H1 (cell line): ENCODE results near the gene LAMC1. TPM values are rescaled to one million over a fixed set of nuclear protein-coding genes. Genes with fewer than 3 reads are reported as not detected.

ENCODE experiments used
- CTCF ChIA-PET: fragments of 300-600 bp; sonication (Branson Sonifier 250); formaldehyde crosslinking; loops from one replicate; lab custom pipeline; 2021; ENCODE audit not compliant: partially characterized antibody; lab: Charles Lee
- POLR2A ChIA-PET: fragments of 300-600 bp; sonication (Branson Sonifier 250); formaldehyde crosslinking; loops from one replicate; lab custom pipeline; 2021; ENCODE audit warnings: inconsistent platforms; ENCODE audit not compliant: partially characterized antibody; lab: Charles Lee
- DNase-seq, 2 experiments: peaks; one replicate each; pipeline versions ENCODE4 v3.0.0 to v3.0.0-alpha.2; 2010 to 2022; ENCODE audit warnings: low spot score in 2 of 2, low read depth in 1 of 2, mixed read lengths in 1 of 2
- FAIRE-seq: peaks from 2 replicates; lab custom pipeline; 2011; peaks lifted over from hg19 to GRCh38; lab: Jason Lieb, UNC
- H2AFZ ChIP-seq: 2 replicates; pipeline ENCODE4 v1.8.1; 2012; ENCODE audit warnings: low read length, inconsistent platforms
- H2AK5ac ChIP-seq: 2 replicates; pipeline ENCODE4 v1.6.1; 2013; ENCODE audit warnings: low read depth, low read length
- H2BK120ac ChIP-seq: replicated peaks from 2 replicates; pipeline ENCODE3; 2013; ENCODE audit warnings: low read depth, low read length, inconsistent platforms
- H2BK12ac ChIP-seq: 2 replicates; pipeline ENCODE4 v1.6.1; 2013; ENCODE audit warnings: low read depth, low read length
- H2BK15ac ChIP-seq: 2 replicates; pipeline ENCODE4 v1.6.1; 2013; ENCODE audit warnings: low read length
- H2BK20ac ChIP-seq: 2 replicates; pipeline ENCODE4 v1.6.1; 2013; ENCODE audit warnings: low read length
- H2BK5ac ChIP-seq: 2 replicates; pipeline ENCODE4 v1.6.1; 2013; ENCODE audit warnings: low read depth, low read length
- H3K14ac ChIP-seq: 2 replicates; pipeline ENCODE4 v1.6.1; 2013; ENCODE audit warnings: inconsistent platforms; ENCODE audit not compliant: insufficient read length
- H3K18ac ChIP-seq: 2 replicates; pipeline ENCODE4 v1.6.1; 2013; ENCODE audit warnings: low read length; ENCODE audit errors: extremely low read depth
- H3K23ac ChIP-seq: 2 replicates; pipeline ENCODE4 v1.6.1; 2013; ENCODE audit warnings: inconsistent platforms; ENCODE audit not compliant: insufficient read length
- H3K23me2 ChIP-seq: 2 replicates; pipeline ENCODE4 v1.6.1; 2013; ENCODE audit warnings: low read depth, low read length
- H3K27ac ChIP-seq: 2 replicates; pipeline ENCODE4 v1.6.1; 2011; ENCODE audit warnings: low read depth, low read length, inconsistent platforms
- H3K27me3 ChIP-seq, 4 experiments: replicated peaks in 1 of 4; 1 replicate in 1 of 4; 2 replicates in 3 of 4; pipeline versions ENCODE4 v1.6.1 to v1.8.1; 2011 to 2013; ENCODE audit warnings: low read length in 3 of 4, mild to moderate bottlenecking in 3 of 4, inconsistent platforms in 2 of 4, mixed read lengths in 2 of 4, moderate library complexity in 1 of 4; ENCODE audit not compliant: control insufficient read depth in 3 of 4, insufficient read depth in 3 of 4; ENCODE audit errors: extremely low read depth in 1 of 4
- H3K36me3 ChIP-seq, 4 experiments: 2 replicates each; pipeline versions ENCODE4 v1.6.1 to v1.8.1; 2011 to 2013; ENCODE audit warnings: mild to moderate bottlenecking in 4 of 4, low read length in 3 of 4, moderate library complexity in 2 of 4, control low read depth in 1 of 4, inconsistent platforms in 1 of 4; ENCODE audit not compliant: insufficient read depth in 4 of 4, control insufficient read depth in 2 of 4
- H3K4ac ChIP-seq: replicated peaks from 2 replicates; pipeline ENCODE3; 2013; ENCODE audit warnings: low read length, low read depth, mixed read lengths, inconsistent platforms; ENCODE audit not compliant: insufficient read length
- H3K4me1 ChIP-seq, 4 experiments: replicated peaks in 1 of 4; 1 replicate in 1 of 4; 2 replicates in 3 of 4; pipeline versions ENCODE4 v1.6.1 to v1.8.1; 2011 to 2013; ENCODE audit warnings: low read length in 3 of 4, inconsistent platforms in 2 of 4, mixed read lengths in 1 of 4; ENCODE audit not compliant: insufficient read depth in 4 of 4, control insufficient read depth in 3 of 4
- H3K4me2 ChIP-seq, 2 experiments: 2 replicates each; pipeline versions ENCODE4 v1.6.1 to v1.8.1; 2011 to 2013; ENCODE audit warnings: low read depth in 2 of 2, low read length in 2 of 2, control low read depth in 1 of 2, inconsistent platforms in 1 of 2, mild to moderate bottlenecking in 1 of 2; ENCODE audit not compliant: insufficient read depth in 1 of 2
- H3K4me3 ChIP-seq, 4 experiments: fragments of 200-600, 300-600 bp in 1 of 4; sonication (generic), shearing (Covaris generic), sonication (Bioruptor Twin) in 1 of 4; 2 replicates each; pipeline versions ENCODE4 v1.5.1 to v1.8.1; 2011 to 2016; ENCODE audit warnings: low read length in 4 of 4, low read depth in 3 of 4, control low read depth in 2 of 4, inconsistent platforms in 2 of 4, mild to moderate bottlenecking in 2 of 4, mixed read lengths in 1 of 4, moderate library complexity in 1 of 4; ENCODE audit not compliant: insufficient read depth in 2 of 4; ENCODE audit errors: extremely low read depth in 1 of 4
- H3K56ac ChIP-seq: replicated peaks from 2 replicates; pipeline ENCODE3; 2013; ENCODE audit warnings: low read depth, mild to moderate bottlenecking, mixed read lengths, low read length, inconsistent platforms; ENCODE audit not compliant: insufficient read length
- H3K79me1 ChIP-seq: 2 replicates; pipeline ENCODE4 v1.6.1; 2013; ENCODE audit warnings: low read depth, low read length, control low read depth
- H3K79me2 ChIP-seq, 2 experiments: 2 replicates each; pipeline versions ENCODE4 v1.6.1 to v1.8.1; 2012 to 2013; ENCODE audit warnings: low read length in 2 of 2, mild to moderate bottlenecking in 2 of 2, inconsistent platforms in 1 of 2; ENCODE audit not compliant: insufficient read depth in 2 of 2, control insufficient read depth in 1 of 2
- H3K9ac ChIP-seq, 4 experiments: replicated peaks in 1 of 4; 1 replicate in 1 of 4; 2 replicates in 3 of 4; pipeline versions ENCODE4 v1.6.1 to v1.8.1; 2011 to 2013; ENCODE audit warnings: low read depth in 3 of 4, low read length in 3 of 4, control low read depth in 2 of 4, mild to moderate bottlenecking in 2 of 4, moderate library complexity in 2 of 4, inconsistent platforms in 1 of 4; ENCODE audit errors: extremely low read depth in 1 of 4
- H3K9me3 ChIP-seq, 2 experiments: 2 replicates each; pipeline versions ENCODE4 v1.6.1 to v1.8.1; 2012 to 2013; ENCODE audit warnings: mild to moderate bottlenecking in 2 of 2, moderate library complexity in 2 of 2, control low read depth in 1 of 2, inconsistent platforms in 1 of 2, low read depth in 1 of 2, low read length in 1 of 2, mixed read lengths in 1 of 2; ENCODE audit not compliant: insufficient read depth in 2 of 2
- H4K20me1 ChIP-seq, 2 experiments: replicated peaks in 1 of 2; 2 replicates each; pipeline versions ENCODE3 to v1.8.1; 2011 to 2013; ENCODE audit warnings: inconsistent platforms in 2 of 2, low read length in 2 of 2, mild to moderate bottlenecking in 1 of 2; ENCODE audit not compliant: insufficient read depth in 2 of 2, control insufficient read depth in 1 of 2
- H4K5ac ChIP-seq: 2 replicates; pipeline ENCODE4 v1.6.1; 2013; ENCODE audit warnings: low read length, low read depth, mixed read lengths, inconsistent platforms; ENCODE audit not compliant: insufficient read length
- H4K8ac ChIP-seq: 2 replicates; pipeline ENCODE4 v1.8.0; 2013; ENCODE audit warnings: mild to moderate bottlenecking, moderate library complexity, low read length, inconsistent platforms; ENCODE audit not compliant: insufficient read depth; ENCODE audit errors: extremely low read depth
- H4K91ac ChIP-seq: replicated peaks from 2 replicates; pipeline ENCODE3; 2013; ENCODE audit warnings: low read length, mixed read lengths, inconsistent platforms; ENCODE audit not compliant: insufficient read length
- CEBPB ChIP-seq: IDR thresholded peaks from 2 replicates; pipeline ENCODE4 v1.6.1; 2012; ENCODE audit warnings: low read depth, low read length
- CHD2 ChIP-seq: IDR thresholded peaks from 2 replicates; pipeline ENCODE4 v1.6.1; 2012; ENCODE audit warnings: low read length, improper control_type of control experiment
- CREB1 ChIP-seq: IDR thresholded peaks from 2 replicates; pipeline ENCODE4 v1.6.1; 2012; ENCODE audit warnings: inconsistent platforms
- HDAC6 ChIP-seq: IDR thresholded peaks from one replicate; pipeline ENCODE4 v1.7.1; 2012; ENCODE audit warnings: low read depth, mild to moderate bottlenecking, inconsistent platforms, low read length, moderate library complexity
- JUND ChIP-seq: IDR thresholded peaks from 2 replicates; pipeline ENCODE4 v1.6.1; 2011; ENCODE audit warnings: mild to moderate bottlenecking, improper control_type of control experiment, low read length
- MAX ChIP-seq: IDR thresholded peaks from 2 replicates; pipeline ENCODE4 v1.6.1; 2012; ENCODE audit warnings: inconsistent platforms
- NRF1 ChIP-seq: IDR thresholded peaks from 2 replicates; pipeline ENCODE4 v1.6.1; 2011; ENCODE audit warnings: mild to moderate bottlenecking, low read depth, low read length, improper control_type of control experiment
- RAD21 ChIP-seq, 2 experiments: IDR thresholded peaks in 1 of 2; conservative IDR thresholded peaks in 1 of 2; 2 replicates each; pipeline ENCODE4 v1.6.1; 2011; ENCODE audit warnings: low read depth in 2 of 2, low read length in 2 of 2, improper control_type of control experiment in 1 of 2, inconsistent platforms in 1 of 2, mild to moderate bottlenecking in 1 of 2, moderate library complexity in 1 of 2
- RBBP5 ChIP-seq: IDR thresholded peaks from 2 replicates; pipeline ENCODE4 v1.7.1; 2012; ENCODE audit warnings: low read depth, mild to moderate bottlenecking, inconsistent platforms, low read length, moderate library complexity, borderline replicate concordance
- SIX5 ChIP-seq: IDR thresholded peaks from 2 replicates; pipeline ENCODE4 v1.6.1; 2011; ENCODE audit warnings: mild to moderate bottlenecking, low read depth, low read length
- TCF12 ChIP-seq: IDR thresholded peaks from 2 replicates; pipeline ENCODE4 v1.6.1; 2011; ENCODE audit warnings: low read depth, mild to moderate bottlenecking, low read length
- polyA plus RNA-seq, 7 experiments: library from polyadenylated mRNA; depleted of rRNA in 3 of 7; stranded (reverse) in 5 of 7; unstranded in 2 of 7; fragments of >200 nt in 5 of 7; fragments of 200-250 nt in 2 of 7; gene quantifications; 1 replicate in 5 of 7; 2 replicates in 1 of 7; 4 replicates in 1 of 7; pipeline versions ENCODE4 v1.2.1 to v1.2.3, GENCODE V29; 2011 to 2013; ENCODE audit warnings: missing spikeins in 2 of 7, mixed read lengths in 2 of 7
- total RNA-seq: library from RNA; stranded (reverse); fragmentation: NEBNext Ultra II Directional; extraction: Animal tissue kit (Norgen Biotek cat#: 25700); gene quantifications from 2 replicates; pipeline ENCODE4 v1.2.1, GENCODE V29; 2021

Gene LAMC1
- total and polyA plus RNA-seq, 2 of the 8 experiments (the other 6 are each of a cell fraction or from before 2014, with no cell fraction given): 47.6 to 90.3 TPM

DNA sequence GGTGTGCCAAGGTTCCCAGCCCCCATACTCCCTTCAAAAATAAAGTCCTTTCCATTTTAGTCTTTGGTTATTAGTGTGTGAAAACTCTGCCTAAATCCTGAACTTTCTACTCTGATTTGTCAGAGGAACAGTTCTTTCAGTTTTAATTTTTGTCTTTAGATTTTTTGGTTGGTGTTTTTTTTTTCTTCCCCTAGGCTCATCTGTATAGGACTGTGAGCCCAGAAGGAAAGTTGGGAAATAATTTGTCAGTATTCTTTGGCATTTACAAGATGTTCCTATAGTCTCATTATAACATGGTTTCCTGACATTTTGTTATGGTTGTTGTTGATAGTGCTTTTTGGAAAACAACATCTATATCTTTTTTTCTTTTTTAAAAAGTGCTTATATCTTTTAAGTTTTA, 38.0 kb downstream of the LAMC1 start:
- ChIA-PET POLR2A (no interaction called here), CTCF (no interaction called here)
- Histone ChIP-seq H4K8ac (no peak overlapping the region), H3K9me3 (no peaks in the 10 kb centered on the region), H2BK15ac (no peak overlapping the region), H2BK120ac (no peak overlapping the region), H3K4me2 (no peak overlapping the region), H3K4me3 (no peak overlapping the region), H4K20me1 (peaks cover 0 to 1% of the 10 kb centered on the region in 2 experiments), H3K23me2 (no peaks in the 10 kb centered on the region), H2BK12ac (no peak overlapping the region), H3K56ac (no peak overlapping the region), H3K79me2 (peaks cover 0 to 51% of the 10 kb centered on the region in 2 experiments; a peak in 2 of 4 replicates), H3K27ac (no peak overlapping the region), H3K14ac (no peak overlapping the region), H3K4me1 (no peaks in the 10 kb centered on the region; a peak in 2 of 7 replicates), H2BK20ac (no peak overlapping the region), H4K5ac (no peak overlapping the region), H2AK5ac (no peak overlapping the region), H2AFZ (no peak overlapping the region), H3K36me3 (no peaks in the 10 kb centered on the region), H3K9ac (no peak overlapping the region), H3K18ac (no peak overlapping the region), H2BK5ac (no peak overlapping the region)
- no peak for FAIRE-seq
- TF ChIP-seq SIX5 (no peak), CHD2 (no peak), HDAC6 (no peak), CREB1 (no peak), RAD21 (IDR thresholded peaks at IDR 0.05 in 1 of 2, conservative IDR thresholded peaks at IDR 0.05 in 1 of 2; ENCODE audit: low read depth in 2 of 2, low read length in 2 of 2) (no peak), TCF12 (no peak), RBBP5 (no peak), JUND (no peak), MAX (no peak), NRF1 (no peak), CEBPB (no peak)
- TF ChIP-seq, all 59 proteins: peak for 0
- Histone ChIP-seq H3K79me1 (no peaks in the 10 kb centered on the region), H3K27me3 (no peaks in the 10 kb centered on the region), H3K4ac (no peak overlapping the region), H3K23ac (no peak overlapping the region), H4K91ac (no peak overlapping the region)
- DNase-seq: no peak
